GM18867 (cell line): ENCODE measurements around the gene PUDP.
"Not testable (repeated sequence)": the region's sequence is repeated elsewhere in the genome, so short reads cannot be mapped to it uniquely, and the experiment has no call there.

Experiments used
- ATAC-seq: cut with Tn5 transposase; IDR thresholded peaks from one replicate; pipeline ENCODE4 v1.9.1; 2021; ENCODE audit warnings: mild to moderate bottlenecking, moderate library complexity; ENCODE audit not compliant: unreplicated experiment

The PUDP gene

DNA sequence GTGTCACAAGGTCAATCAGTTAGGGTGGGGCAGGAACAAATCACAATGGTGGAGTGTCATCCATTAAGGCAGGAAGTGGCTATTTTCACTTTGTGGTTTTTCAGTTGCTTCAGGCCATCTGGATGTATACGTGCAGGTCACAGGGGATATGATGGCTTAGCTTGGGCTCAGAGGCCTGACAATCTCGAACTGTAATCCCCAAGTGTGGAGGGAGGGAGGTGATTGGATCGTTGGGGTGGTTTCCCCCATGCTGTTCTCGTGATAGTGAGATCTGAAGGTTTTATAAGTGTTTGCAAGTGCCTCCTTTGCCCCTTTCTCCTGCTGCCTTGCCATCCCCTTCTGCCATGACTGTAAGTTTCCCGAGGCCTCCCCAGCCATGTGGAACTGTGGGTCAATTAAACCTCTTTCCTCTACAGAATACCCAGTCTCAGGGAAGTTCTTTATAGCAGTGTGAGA is 37.1 kb downstream of the PUDP start:
- peak; percentile 58 for ATAC-seq

DNA sequence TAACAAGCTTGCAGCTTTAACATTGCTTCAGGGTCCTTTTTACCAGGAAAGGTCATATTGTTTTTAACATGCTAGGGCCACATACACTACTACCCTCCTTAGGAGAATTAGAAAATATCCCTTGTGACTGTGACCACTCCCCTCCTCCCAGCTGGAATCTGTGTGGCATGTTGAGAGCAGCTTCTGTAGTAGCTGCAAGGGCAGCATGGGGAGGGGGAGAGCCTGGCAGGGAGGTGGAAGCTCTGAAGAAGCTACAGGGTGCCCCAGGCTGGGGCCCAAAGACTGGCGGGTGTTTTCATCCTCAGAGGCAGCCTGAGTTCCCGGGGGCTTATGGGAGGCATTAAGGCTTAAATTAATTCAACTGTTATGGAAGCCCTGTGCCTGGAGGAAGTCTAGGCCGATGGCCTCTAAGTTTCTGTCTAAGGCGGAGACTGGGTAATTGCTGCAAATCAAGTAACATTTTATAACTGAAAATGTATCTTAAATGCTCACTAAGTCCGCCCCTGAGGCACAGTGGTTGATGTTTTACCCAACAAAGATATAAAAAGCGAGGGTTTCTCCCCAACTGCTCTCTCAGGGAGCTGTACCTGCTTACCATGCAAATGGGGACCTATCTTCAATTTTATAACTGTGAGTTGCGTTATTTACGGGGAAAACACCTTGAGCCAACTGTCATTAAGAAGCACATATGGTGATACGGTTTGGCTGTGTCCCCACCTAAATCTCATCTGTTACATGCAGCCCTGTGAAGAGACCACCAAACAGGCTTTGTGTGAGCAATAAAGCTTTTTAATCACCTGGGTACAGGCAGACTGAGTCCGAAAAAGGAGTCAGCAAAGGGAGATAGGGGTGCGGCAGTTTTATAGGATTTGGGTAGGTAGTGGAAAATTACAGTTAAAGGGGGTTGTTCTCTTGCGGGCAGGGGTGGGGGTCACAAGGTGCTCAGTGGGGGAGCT is 37.8 kb downstream of the PUDP start:
- peak; percentile 78 for ATAC-seq

DNA sequence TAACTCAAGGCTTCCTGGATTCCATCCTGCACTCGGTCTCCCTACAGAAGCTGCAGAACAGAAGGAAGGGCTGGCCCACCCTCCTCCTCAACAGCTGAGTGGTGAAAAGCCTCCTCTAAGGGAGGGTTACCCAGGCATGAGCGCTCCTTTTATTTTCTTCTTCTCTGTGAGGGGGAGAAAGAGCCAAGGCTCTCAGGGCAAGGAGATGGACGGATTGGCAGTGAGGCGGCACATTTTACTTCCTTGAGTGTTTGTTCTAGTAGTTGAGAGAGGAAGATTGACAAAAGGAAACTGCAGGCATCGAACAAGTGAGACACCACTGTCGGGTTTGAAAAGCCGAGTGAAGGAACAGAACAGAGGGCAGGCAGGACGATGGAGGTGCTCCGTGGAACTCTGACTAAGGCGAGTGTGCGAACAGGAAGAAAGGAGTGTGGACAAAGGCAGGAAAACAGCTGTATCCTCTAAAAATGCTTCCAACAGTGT is 38.9 kb downstream of the PUDP start:
- no peak for ATAC-seq

DNA sequence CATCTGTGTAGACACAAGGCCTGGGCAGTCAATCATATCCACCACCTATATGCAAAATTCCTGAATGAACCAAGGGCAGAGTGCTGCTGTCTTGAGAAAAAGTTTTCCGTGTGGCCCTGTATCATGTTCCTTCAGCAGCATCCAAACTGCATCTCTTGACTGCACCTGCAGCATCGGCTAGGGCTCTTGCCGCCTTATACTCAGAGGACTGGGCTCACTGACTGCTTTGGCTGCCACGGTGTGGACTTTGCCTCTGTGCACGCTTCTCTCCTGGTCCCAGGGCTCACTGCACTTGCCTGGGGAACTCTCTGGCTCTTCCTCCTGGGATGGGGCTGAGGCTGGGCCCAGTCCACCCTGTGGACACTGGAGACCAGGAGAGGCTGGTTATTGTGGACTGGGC is 39.9 kb downstream of the PUDP start:
- no peak for ATAC-seq

DNA sequence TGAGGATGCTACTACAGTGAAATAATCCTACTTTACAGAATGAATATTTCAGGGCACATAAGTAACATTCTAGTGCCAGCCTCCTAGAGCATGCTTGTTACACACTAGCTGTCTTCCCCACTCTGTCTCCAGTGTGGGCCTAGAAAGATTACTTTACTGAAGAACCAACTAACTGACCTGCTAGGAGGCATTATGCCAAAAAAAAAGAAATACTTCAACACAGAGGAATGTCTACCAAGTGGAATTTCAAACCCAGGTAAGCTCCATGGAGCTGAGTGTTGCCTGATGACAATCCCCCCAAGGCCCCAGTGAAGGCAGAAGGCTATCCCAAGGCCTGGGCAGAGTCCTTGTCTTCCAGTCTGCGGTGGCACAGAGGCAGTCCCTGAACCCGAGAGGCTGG is 41.3 kb downstream of the PUDP start:
- ATAC-seq = no peak

DNA sequence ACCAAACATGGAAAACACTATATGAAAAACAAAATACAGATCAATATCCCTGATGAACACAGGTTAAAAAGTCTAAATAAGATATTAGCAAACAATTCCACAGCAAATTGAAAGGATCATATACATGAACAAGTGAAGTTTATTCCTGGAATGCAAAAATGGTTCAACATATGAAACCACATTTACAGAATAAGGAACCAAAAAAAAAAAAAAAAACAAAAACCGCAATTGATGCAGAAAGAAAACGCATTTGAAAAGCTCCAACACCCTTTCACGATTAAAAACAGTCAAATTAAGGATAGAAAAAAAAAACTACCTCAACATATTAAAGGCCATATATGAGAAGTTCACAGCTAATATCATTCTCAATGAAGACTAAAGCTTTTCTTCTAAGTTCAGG is 45.8 kb downstream of the PUDP start:
- no peak for ATAC-seq

DNA sequence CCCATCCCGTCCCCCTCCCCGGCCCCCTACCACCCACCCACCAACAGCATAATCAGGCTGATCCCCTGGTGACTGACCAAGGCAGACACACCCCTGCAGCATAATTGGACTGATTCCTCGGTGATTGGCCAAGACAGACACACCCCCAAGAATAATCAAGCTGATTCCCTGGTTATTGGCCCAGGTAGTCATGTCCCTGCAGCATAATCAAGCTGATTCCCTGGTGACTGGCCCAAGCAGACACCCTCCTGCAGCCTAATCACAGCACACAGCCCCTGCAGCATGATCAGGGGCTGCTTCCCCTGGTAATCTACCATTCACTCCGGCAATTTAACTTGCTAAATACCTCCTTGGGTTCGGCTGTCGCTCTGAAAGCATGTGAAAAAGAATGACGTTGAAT is 47.9 kb downstream of the PUDP start:
- no peak for ATAC-seq

DNA sequence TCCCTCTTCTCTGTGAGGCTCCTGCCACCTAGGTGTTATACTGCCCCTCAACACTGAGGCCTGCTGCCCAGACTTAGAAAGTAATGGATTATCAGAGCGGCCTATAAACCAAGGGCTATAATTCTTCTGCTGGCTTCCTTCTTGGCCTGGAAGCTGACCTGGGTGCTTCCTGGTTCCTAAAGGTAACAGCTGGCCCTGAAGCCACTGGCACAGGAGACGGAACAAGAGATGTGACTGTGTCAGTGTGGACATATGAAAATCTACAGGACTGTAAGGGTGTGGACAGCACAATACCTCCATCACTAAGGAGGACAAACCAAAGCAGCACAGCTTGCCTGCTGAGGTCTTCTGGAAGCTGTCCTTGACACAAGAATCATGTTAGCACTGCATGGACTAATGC is 52.3 kb downstream of the PUDP start:
- not testable (repeated sequence) for ATAC-seq

DNA sequence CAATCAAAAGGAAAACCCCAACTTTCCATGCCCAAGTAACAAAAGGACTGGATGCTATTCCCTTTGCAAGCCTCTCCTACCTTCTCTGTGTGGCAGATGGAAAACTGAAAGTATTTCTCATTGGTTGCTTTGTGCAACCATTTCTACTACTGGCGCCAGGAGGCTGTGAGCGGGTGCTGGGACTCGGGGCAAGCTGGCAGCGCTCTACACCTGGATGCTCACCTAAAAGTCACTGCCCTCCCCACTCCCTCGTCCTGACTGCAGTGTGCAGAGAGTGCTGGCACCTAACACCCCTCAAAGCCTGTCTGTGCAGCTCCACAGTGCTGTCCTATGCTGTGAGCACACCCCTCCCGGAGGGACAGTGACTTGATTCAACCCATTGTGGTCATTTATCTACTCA is 54.6 kb downstream of the PUDP start:
- no peak for ATAC-seq

DNA sequence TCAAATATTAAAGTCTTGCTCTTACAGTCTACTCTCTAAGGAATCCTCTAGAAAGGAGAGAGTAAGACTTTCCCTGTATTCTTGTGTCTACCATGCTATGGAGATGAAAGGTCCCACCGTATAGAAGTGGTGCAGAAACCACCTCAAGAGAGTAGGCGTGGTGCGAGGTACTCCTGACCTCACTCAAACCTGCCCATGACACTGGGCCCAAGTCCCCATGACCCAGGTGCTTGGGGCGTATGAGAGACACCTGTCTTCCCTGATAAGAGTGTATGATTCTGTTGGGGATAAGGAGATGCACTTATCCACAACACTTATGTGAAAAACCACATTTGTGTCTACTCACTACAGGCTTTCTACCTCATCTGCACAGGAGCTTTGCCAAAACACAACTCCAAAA is 55.4 kb downstream of the PUDP start:
- no peak for ATAC-seq

DNA sequence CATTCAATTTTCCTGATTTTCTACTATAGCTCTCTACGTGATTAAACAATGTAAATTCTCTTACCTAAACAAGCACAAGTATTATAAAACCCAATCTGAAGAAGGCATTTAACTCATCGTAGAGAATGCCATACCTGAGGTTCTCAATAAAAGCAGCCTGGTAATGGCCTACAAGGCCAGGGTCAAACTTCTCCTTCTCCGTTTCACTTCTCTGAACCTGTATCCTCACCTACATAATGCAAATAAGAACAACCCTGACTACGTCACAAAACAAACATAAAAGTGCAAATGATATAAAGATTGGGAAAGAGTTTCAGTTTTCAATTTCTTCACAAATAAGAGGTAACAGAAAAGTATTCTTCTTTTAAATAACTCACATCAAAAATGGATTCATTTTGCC is 56.0 kb downstream of the PUDP start:
- ATAC-seq = peak; percentile 67

DNA sequence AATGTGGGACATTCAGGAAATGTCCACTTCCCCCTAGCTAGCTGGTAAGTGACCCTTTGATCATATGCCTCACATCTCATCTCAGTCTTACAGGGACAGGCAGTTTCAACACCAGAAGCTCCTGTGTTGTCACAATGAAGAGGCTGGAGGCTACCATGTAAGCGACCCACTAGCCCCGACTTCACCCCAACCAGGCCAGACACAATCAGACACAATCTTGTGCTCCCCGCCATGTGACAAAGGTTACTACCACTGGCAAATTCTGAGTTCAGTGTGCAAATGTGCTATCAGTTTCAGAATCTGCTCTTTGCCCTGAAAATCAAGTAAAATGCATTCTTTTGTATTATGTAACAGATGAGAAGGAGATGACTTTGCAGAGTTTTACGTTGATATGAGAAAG is 57.3 kb downstream of the PUDP start:
- ATAC-seq = no peak

DNA sequence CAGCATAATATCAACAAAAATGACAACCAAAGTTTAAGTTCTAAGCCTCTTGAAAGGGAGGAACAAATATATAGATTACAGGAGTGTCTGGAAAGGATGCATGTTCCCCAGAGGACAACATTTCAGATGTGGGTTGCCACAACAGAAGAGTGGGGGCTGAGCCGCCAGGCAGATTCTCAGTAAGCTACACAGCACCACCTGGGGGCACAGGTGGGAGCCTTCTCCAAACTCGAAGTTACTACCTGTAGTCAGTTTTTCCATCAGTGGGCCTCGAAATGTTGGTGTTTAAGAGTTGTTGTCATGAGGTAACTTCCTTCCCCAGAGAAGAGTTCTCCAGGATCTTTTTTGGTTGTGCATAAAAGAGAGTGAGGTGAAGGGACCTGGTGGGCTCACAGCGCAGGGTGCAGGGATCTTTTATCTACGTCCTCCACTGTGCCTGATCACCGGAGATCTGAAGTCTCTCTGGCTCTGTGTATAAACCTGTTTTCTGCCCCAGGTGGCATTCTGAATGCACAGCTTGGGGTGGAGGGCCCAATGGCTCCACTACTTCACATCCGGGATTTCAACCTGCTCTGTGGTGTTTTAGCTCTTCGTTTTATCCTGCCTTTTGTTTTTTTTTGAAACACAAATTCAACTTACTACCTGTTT is 58.9 kb downstream of the PUDP start:
- ATAC-seq = peak; percentile 38

DNA sequence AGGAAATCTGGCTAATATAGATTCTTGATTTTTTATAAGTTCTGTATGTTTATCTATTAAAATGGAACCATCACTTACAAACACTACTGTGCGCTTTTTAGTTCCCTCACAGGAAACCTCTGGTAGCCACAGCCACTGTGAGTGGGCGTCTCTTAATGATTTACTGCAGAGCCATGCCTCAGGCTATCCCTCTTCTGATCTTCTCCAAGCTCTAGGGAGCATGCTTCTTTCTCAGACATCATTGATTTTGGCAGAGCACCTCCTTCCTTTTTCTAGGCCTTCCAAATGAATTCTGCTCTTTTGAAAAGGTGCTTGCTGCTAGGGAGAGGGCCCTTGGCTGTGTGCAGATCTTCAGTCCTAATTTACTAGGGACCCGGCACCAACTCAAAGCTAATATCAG is 61.6 kb downstream of the PUDP start:
- peak; percentile 31 for ATAC-seq

DNA sequence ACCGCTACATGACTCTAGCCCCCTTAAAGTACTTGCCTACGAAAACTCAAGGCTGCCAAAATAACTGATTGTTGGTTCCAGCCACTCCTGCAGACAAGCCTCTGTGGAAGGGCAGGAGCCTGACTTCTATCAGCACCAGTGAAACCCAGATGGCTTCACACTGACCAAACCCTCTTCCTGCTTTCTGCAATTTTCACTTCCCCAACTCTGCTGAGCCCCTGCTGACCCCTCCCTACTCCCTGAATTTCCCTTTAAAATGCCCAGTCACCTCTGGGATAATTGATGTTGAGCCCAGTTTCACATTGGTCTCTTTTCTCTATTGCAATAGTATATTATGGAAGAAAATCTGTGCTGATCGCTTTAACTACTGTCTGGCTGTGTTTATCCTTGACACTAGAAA is 62.1 kb downstream of the PUDP start:
- ATAC-seq = no peak

DNA sequence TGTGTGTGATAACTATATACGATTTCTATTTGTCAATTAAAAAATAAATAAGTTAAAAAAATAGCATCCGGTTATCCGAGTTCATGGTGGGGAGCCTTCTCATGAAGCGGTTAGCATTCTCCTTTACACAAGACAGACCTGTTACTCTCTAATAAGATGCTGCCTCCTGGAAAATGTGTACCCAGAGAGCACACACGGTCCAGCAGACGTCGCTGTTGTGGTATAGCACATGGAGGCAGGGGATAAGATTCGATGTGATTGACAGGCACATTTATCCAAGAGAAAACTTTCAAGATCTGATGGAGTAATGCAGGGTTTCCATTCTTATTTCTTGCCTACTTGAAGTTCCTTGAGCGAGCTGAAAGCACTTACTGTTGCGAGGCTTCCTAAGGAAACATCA is 63.1 kb downstream of the PUDP start:
- no peak for ATAC-seq

DNA sequence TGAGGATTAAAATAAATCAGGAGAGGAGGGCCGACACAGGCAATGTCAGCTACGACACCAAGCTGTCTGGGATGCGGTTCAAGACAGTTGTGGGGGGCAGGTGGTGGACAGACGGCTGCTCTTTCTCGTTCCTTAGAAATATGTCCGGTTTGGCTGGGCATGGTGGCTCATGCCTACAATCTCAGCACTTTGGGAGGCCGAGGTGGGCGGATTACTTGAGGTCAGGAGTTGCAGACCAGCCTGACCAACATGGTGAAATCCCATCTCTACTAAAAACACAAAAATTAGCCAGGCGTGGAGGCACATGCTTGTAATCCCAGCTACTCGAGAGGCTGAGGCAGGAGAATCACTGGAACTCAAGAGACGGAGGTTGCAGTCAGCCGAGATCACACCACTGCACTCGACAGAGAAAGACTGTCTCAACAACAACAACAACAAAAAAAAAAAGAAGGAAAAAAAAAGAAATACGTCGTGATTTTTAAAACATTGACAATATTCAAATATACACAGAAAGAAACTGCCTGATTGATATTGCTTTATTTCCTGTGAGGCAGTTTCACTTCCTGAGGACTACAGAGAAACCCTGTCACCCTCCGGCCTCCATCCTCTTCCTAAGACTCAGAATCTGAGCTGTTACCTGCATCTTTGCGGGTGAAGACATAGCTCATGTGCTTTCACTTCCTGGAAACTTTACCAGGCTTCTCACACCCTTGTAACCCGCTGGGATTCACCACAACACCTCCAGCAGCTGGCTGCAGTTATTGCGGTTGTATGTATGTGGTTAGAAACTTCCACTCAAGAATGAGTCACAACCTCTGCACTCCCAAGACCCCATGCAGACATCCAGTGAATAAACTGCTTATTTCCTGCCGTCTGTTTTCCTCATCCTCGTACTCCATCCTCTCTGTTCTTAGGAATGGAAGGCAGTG is 64.2 kb downstream of the PUDP start:
- ATAC-seq = peak; percentile 92

DNA sequence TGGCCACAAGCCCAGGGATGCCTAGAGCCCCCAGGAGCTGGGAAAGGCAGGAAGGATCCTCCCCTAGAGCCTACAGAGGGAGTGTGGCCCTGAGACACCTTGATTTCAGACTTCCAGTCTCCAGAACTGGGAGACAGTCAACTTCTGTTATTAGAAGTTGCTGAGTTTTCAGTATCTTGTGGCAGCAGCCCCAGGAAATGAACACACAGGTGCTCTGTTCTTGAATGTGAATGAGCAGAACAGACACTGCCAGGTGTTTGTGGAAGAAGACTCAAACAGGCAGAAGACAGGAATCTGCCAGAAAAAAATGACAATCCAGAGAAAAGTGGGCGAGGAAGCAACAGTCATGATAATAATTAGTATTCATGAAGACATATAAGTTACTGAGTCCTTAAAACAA is 64.9 kb downstream of the PUDP start:
- ATAC-seq = no peak

DNA sequence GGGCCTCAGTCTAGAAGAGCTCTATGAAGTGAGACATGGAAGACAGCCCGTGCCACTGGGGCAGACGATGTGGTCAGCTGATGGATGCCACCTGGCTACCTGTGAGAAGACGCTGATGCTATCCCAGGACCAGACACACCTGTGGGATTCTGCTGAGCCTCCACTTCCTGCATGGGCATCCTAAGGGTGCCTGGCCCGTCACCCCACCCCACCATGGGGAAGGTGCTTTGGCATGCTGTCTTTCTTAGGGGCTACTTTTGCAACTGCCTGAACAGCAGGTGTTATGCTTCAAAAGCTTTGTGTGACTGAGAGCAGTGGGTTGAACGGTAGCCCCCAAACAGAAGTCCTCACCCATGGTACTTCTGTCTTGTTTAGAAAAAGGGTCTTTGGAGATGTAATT is 65.4 kb downstream of the PUDP start:
- ATAC-seq = no peak

DNA sequence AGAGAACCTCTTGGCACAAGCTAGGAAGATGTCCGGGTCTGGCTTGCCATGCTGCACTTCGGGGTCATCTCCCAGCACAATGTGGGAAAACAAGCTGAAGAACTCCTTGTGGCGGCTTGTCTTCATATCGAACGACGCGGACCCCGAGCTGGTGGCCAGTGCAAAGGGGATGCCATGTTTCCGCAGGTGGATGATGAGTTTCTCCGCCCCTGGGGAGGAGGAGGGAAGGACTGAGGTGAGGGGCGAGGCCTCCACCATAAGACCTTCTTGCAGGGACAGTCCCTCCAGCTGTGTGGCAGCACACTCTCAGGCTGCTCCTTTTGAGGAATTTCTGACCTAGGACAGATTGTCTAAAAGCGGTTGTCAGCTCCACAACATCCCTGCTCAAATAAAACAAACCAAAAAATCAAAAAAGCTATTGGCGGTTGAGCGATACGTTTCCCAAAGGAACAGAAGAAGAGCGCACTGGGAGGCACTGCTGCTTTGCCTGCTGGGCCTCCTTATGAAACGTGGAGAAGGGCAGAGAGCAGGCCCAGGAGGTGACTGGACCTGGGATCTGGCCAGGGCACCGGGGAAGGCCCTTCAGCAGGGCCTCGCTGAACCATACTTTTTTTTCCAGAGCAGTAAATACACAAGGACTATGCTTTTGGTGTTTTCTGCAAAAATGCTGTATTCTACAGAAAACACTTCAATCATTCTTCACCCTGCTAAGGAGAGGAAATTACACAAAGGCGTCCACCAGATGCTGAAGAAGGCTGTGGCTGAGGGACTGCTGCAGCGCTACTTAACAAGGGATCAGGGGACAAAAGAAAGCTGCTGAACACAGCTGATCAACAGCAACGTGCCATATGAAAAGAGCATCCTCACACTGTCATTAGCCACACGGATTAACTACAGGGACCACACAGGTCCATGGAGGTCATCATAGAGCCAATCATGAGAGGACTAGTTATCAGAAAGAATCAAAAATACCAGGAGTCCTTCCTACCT is 70.4 kb downstream of the PUDP start:
- no peak for ATAC-seq
